MM.1S (cell line): ENCODE data around the gene ETV6.

ENCODE experiments used
- DNase-seq: peaks from one replicate; pipeline ENCODE4 v3.0.0-alpha.2; 2015
- H2AFZ ChIP-seq: fragments of 300-600 bp; sonication (generic); 2 replicates; pipeline ENCODE4 v1.6.0; 2016; ENCODE audit warnings: antibody characterized with exemption, low read length
- H3F3A ChIP-seq: fragments of 300-600 bp; sonication (generic); 2 replicates; pipeline ENCODE4 v1.6.1; 2016; ENCODE audit warnings: mild to moderate bottlenecking, antibody characterized with exemption, low read length, moderate library complexity, mixed read lengths; ENCODE audit not compliant: insufficient read depth
- H3K27ac ChIP-seq: fragments of 300-600 bp; sonication (generic); 2 replicates; pipeline ENCODE4 v1.5.1; 2016; ENCODE audit warnings: mild to moderate bottlenecking, low read length
- H3K27me3 ChIP-seq: fragments of 300-600 bp; sonication (generic); replicated peaks from 2 replicates; pipeline ENCODE4 v1.6.0; 2016; ENCODE audit warnings: low read length; ENCODE audit not compliant: insufficient read depth
- H3K36me3 ChIP-seq: fragments of 300-600 bp; sonication (generic); replicated peaks from 2 replicates; pipeline ENCODE4 v1.6.1; 2016; ENCODE audit warnings: mild to moderate bottlenecking, low read length, mixed read lengths; ENCODE audit not compliant: insufficient read depth
- H3K4me1 ChIP-seq: fragments of 300-600 bp; sonication (generic); 2 replicates; pipeline ENCODE4 v1.6.1; 2016; ENCODE audit warnings: low read length, mixed read lengths
- H3K4me2 ChIP-seq: fragments of 300-600 bp; sonication (generic); 2 replicates; pipeline ENCODE4 v1.6.0; 2016; ENCODE audit warnings: low read depth, low read length
- H3K4me3 ChIP-seq: fragments of 300-600 bp; sonication (generic); 2 replicates; pipeline ENCODE4 v1.5.1; 2016; ENCODE audit warnings: low read length, mixed read lengths
- H3K79me2 ChIP-seq: fragments of 300-600 bp; sonication (generic); 2 replicates; pipeline ENCODE4 v1.6.1; 2016; ENCODE audit warnings: mixed run types, low read length, mixed read lengths
- H3K9ac ChIP-seq: fragments of 300-600 bp; sonication (generic); 2 replicates; pipeline ENCODE4 v1.6.1; 2016; ENCODE audit warnings: low read length, mixed read lengths
- H3K9me2 ChIP-seq: fragments of 300-600 bp; sonication (generic); replicated peaks from 2 replicates; pipeline ENCODE4 v1.6.1; 2016; ENCODE audit warnings: mild to moderate bottlenecking, low read length, mixed read lengths; ENCODE audit not compliant: insufficient read depth
- H3K9me3 ChIP-seq: fragments of 300-600 bp; sonication (generic); replicated peaks from 2 replicates; pipeline ENCODE4 v1.6.1; 2016; ENCODE audit warnings: mild to moderate bottlenecking, low read length, mixed read lengths; ENCODE audit not compliant: insufficient read depth
- H4K20me1 ChIP-seq: fragments of 300-600 bp; sonication (generic); 2 replicates; pipeline ENCODE4 v1.6.1; 2016; ENCODE audit warnings: mild to moderate bottlenecking, low read length, moderate library complexity, mixed read lengths; ENCODE audit not compliant: insufficient read depth
- CTCF ChIP-seq: fragments of 300-600 bp; sonication (generic); IDR thresholded peaks from 2 replicates; pipeline ENCODE4 v1.5.1; 2016; ENCODE audit warnings: antibody characterized with exemption, low read length, mixed read lengths
- EZH2 ChIP-seq: fragments of 300-600 bp; sonication (generic); optimal IDR thresholded peaks from 2 replicates; pipeline ENCODE3; 2017; ENCODE audit warnings: low read depth, mild to moderate bottlenecking, antibody characterized with exemption, low read length, mixed read lengths
- EZH2phosphoT487 ChIP-seq: fragments of 300-600 bp; sonication (generic); IDR thresholded peaks from 2 replicates; pipeline ENCODE4 v1.6.1; 2018; ENCODE audit warnings: antibody characterized with exemption, low read length

The ETV6 gene

GRCh38 chr12:11891346-11891745 lies 241.9 kb downstream of the ETV6 start:
- H3K9me2 ChIP-seq = no peaks in the 10 kb centered on the region
- peaks cover 19% of the 10 kb centered on the region for H3K4me1 ChIP-seq
- no peak overlapping the region for H2AFZ ChIP-seq
- H3K27me3 ChIP-seq = no peaks in the 10 kb centered on the region
- no peaks in the 10 kb centered on the region for H4K20me1 ChIP-seq
- TF ChIP-seq EZH2phosphoT487 (no peak), CTCF (no peak), EZH2 (no peak)
- H3K4me2 ChIP-seq = no peak overlapping the region
- no peaks in the 10 kb centered on the region for H3K36me3 ChIP-seq
- no peak for DNase-seq
- H3K9ac ChIP-seq = no peak overlapping the region
- no peak overlapping the region for H3K4me3 ChIP-seq
- no peaks in the 10 kb centered on the region for H3K79me2 ChIP-seq
- H3K27ac ChIP-seq = no peak overlapping the region
- H3F3A ChIP-seq = peaks cover 16% of the 10 kb centered on the region
- H3K9me3 ChIP-seq = no peaks in the 10 kb centered on the region

GRCh38 chr12:11891754-11892386 lies 242.4 kb downstream of the ETV6 start:
- peaks cover 16% of the 10 kb centered on the region for H3F3A ChIP-seq
- DNase-seq = no peak
- no peaks in the 10 kb centered on the region for H3K9me3 ChIP-seq
- no peaks in the 10 kb centered on the region for H3K36me3 ChIP-seq
- TF ChIP-seq CTCF (no peak; the same call in 1 of the 2 replicates), EZH2 (no peak), EZH2phosphoT487 (no peak)
- no peaks in the 10 kb centered on the region for H3K27me3 ChIP-seq
- H3K4me1 ChIP-seq = peaks cover 23% of the 10 kb centered on the region
- no peak overlapping the region for H3K4me2 ChIP-seq
- no peaks in the 10 kb centered on the region for H3K79me2 ChIP-seq
- H3K4me3 ChIP-seq = no peak overlapping the region
- H2AFZ ChIP-seq = no peak overlapping the region
- no peak overlapping the region for H3K9ac ChIP-seq
- no peak overlapping the region for H3K27ac ChIP-seq
- no peaks in the 10 kb centered on the region for H3K9me2 ChIP-seq
- H4K20me1 ChIP-seq = no peaks in the 10 kb centered on the region

GRCh38 chr12:11893998-11894397 lies 244.5 kb downstream of the ETV6 start:
- peak overlapping the region; percentile 71; the same call in 1 of the 2 replicates for H3K4me2 ChIP-seq
- H2AFZ ChIP-seq = no peak overlapping the region
- H3K9me3 ChIP-seq = no peaks in the 10 kb centered on the region
- no peak overlapping the region for H3K9ac ChIP-seq
- H4K20me1 ChIP-seq = no peaks in the 10 kb centered on the region
- H3K4me3 ChIP-seq = no peak overlapping the region
- peaks cover 16% of the 10 kb centered on the region for H3F3A ChIP-seq
- H3K27ac ChIP-seq = peak overlapping the region; percentile 77; the same call in 1 of the 2 replicates
- no peaks in the 10 kb centered on the region for H3K9me2 ChIP-seq
- no peaks in the 10 kb centered on the region for H3K36me3 ChIP-seq
- no peaks in the 10 kb centered on the region for H3K79me2 ChIP-seq
- H3K4me1 ChIP-seq = peaks cover 23% of the 10 kb centered on the region
- no peaks in the 10 kb centered on the region for H3K27me3 ChIP-seq
- TF ChIP-seq EZH2 (no peak), EZH2phosphoT487 (no peak), CTCF (no peak)
- DNase-seq = no peak
